ENCODE measurements around the gene ACIN1. TPM values are rescaled to one million over a fixed set of nuclear protein-coding genes. Genes with fewer than 3 reads are reported as not detected.

The ACIN1 gene
- total RNA-seq, 4 donors from 2014 or later = 78.7 to 217 (median 103) TPM

DNA sequence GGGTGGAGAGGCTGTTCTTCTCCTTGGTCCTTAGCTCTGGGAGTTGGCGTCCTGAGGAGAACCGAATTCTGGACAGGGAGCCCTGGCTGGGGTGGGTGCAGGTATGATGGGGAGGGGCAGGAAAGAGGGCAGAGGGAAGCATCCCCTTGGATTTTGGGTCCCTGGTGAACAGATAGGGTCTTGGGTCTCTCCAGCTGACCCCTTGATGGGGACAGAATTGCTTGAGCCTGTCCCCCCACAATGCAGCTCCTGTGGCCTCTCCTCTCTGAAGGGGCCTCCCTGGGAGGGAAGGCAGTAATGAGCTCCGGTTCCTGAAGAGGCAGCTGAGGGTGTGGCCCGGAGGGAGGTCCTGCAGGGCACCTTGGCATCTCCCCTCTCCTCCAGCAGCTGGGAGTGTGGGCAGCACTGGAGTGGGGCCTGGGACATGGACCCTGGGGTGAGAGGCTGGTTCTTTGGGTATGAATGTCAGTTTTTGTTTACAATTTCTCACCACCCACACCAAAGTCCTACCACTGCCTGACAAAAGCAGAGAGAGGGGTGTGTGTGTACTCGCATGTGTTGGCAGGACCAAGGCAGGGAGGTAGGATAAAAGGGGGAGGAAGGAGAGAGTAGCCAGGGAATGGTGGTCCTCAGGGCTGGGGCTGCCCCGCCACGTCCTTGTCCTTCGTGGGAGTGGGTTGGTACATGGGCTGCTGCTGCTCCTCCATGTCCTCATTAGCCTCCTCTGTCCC, 31.8 kb upstream of the ACIN1 start:
- Histone ChIP-seq H3K27me3 (no peaks in the 10 kb centered on the region), H3K4me3 (no peak overlapping the region), H3K36me3 (peaks cover 28% of the 10 kb centered on the region), H3K4me1 (peaks cover 54% of the 10 kb centered on the region), H3K27ac (no peak overlapping the region), H3K9me3 (no peaks in the 10 kb centered on the region)
- TF ChIP-seq POLR2A (IDR thresholded peaks at IDR 0.05) (no peak), POLR2AphosphoS5 (IDR thresholded peaks at IDR 0.05) (no peak), EP300 (IDR thresholded peaks at IDR 0.05) (no peak)
- TF ChIP-seq, protein P1, sequence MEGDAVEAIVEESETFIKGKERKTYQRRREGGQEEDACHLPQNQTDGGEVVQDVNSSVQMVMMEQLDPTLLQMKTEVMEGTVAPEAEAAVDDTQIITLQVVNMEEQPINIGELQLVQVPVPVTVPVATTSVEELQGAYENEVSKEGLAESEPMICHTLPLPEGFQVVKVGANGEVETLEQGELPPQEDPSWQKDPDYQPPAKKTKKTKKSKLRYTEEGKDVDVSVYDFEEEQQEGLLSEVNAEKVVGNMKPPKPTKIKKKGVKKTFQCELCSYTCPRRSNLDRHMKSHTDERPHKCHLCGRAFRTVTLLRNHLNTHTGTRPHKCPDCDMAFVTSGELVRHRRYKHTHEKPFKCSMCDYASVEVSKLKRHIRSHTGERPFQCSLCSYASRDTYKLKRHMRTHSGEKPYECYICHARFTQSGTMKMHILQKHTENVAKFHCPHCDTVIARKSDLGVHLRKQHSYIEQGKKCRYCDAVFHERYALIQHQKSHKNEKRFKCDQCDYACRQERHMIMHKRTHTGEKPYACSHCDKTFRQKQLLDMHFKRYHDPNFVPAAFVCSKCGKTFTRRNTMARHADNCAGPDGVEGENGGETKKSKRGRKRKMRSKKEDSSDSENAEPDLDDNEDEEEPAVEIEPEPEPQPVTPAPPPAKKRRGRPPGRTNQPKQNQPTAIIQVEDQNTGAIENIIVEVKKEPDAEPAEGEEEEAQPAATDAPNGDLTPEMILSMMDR (IDR thresholded peaks at IDR 0.05) = no peak
- DNase-seq (ENCODE audit: low spot score in 2 of 2) = no peak
- WGBS = 84% methylated on average over 6 of the region's 8 CpGs

DNA sequence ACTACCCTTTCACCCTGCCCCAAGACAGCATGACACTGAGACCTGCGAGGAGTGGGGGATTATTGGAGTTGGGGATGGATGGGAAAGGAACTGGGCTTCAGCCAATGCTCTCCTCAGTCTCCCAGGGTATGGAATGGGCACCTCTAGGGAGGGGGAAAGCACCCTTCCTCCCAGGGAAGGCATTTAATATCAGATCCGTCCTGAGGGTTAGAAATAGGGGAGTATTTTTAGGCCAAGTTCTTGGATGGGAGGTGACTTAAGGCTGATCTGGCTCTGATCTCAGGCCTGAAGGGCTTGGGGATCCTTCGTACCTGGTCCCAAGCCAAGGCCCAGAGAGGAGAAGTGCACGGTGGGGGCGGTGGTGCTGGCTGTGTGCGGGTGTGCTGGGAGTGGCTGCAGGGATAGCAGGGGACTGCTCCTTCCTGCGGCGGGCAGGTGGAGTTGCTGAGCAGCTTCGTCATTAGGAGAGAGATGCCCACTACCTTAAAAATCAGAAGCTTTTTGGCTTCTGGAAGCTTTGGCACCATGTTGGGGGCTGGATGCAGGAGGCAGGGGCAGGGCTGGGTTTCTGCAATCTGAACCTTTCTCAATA, 31.1 kb upstream of the ACIN1 start:
- WGBS = 57% methylated on average over 8 of the region's 9 CpGs
- H3K4me3 ChIP-seq = no peak overlapping the region
- DNase-seq (ENCODE audit: low spot score in 2 of 2) = no peak
- H3K9me3 ChIP-seq = no peaks in the 10 kb centered on the region
- TF ChIP-seq POLR2A (IDR thresholded peaks at IDR 0.05) (no peak), POLR2AphosphoS5 (IDR thresholded peaks at IDR 0.05) (no peak)
- H3K36me3 ChIP-seq = peaks cover 28% of the 10 kb centered on the region
- no peaks in the 10 kb centered on the region for H3K27me3 ChIP-seq
- H3K27ac ChIP-seq = no peak overlapping the region
- peaks cover 61% of the 10 kb centered on the region for H3K4me1 ChIP-seq

DNA sequence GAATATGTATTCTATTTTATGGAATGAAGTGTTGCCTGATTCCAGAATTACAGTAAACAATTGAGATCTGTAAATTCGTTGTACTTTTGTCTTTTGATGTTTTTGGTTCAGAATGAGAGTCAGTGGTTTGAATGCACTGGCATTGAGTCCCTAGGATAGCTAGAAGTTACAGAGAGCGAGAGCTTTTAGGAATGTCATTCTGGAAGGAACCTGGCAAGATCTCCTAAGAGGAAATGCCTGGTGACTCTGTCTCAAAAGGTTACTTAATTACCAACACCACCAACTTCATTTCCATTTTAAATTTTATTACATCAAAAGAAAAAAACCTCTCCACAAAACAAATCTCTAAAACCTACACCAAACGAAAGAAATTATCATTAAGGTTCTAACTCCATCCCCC, 30.1 kb upstream of the ACIN1 start:
- no peak overlapping the region for H3K4me3 ChIP-seq
- 49% methylated on average over 3 of the region's 3 CpGs for WGBS
- TF ChIP-seq EP300 (IDR thresholded peaks at IDR 0.05) = no peak
- TF ChIP-seq POLR2AphosphoS5 (IDR thresholded peaks at IDR 0.05) = no peak
- TF ChIP-seq POLR2A (IDR thresholded peaks at IDR 0.05) = no peak
- TF ChIP-seq, protein P1 (IDR thresholded peaks at IDR 0.05) = no peak
- no peaks in the 10 kb centered on the region for H3K27me3 ChIP-seq
- no peak for DNase-seq (ENCODE audit: low spot score in 2 of 2)
- H3K27ac ChIP-seq = no peak overlapping the region
- H3K4me1 ChIP-seq = peaks cover 52% of the 10 kb centered on the region
- peaks cover 28% of the 10 kb centered on the region for H3K36me3 ChIP-seq
- no peaks in the 10 kb centered on the region for H3K9me3 ChIP-seq

DNA sequence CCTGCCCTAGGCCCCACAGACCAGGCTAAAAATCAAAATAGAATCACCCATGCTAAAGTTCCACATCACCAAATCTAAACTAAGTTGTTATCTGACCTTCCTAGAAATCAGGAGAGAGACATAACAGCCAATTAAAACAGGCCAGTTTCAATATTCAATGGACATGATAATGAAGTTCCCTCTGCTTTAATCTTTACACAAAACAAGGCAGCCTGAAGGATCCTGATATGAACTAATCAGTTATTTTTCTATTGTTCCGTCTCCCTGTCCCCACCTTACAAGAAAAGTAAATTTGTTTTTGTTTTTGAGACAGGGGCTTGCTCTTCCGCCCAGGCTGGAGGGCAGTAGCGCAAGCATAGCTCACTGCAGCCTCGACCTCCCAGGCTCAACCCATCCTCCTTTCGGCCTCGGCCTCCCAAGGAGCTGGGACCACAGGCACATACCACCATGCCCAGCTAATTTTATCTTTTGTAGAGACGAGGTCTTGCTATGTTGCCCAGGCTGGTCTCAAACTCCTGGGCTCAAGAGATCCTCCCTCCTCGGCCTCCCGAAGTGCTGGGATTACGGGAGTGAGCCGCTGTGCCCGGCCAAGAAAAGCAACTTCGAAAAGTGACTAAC, 29.5 kb upstream of the ACIN1 start:
- TF ChIP-seq, protein P1 (IDR thresholded peaks at IDR 0.05) = no peak
- no peak for TF ChIP-seq EP300 (IDR thresholded peaks at IDR 0.05)
- no peak for TF ChIP-seq POLR2AphosphoS5 (IDR thresholded peaks at IDR 0.05)
- TF ChIP-seq POLR2A (IDR thresholded peaks at IDR 0.05) = no peak
- peaks cover 25% of the 10 kb centered on the region for H3K36me3 ChIP-seq
- H3K27me3 ChIP-seq = no peaks in the 10 kb centered on the region
- DNase-seq (ENCODE audit: low spot score in 2 of 2) = no peak
- peak overlapping the region; percentile 56 for H3K27ac ChIP-seq
- H3K9me3 ChIP-seq = no peaks in the 10 kb centered on the region
- no peak overlapping the region for H3K4me3 ChIP-seq
- WGBS = 96% methylated on average over 13 of the region's 13 CpGs
- H3K4me1 ChIP-seq = peaks cover 50% of the 10 kb centered on the region

DNA sequence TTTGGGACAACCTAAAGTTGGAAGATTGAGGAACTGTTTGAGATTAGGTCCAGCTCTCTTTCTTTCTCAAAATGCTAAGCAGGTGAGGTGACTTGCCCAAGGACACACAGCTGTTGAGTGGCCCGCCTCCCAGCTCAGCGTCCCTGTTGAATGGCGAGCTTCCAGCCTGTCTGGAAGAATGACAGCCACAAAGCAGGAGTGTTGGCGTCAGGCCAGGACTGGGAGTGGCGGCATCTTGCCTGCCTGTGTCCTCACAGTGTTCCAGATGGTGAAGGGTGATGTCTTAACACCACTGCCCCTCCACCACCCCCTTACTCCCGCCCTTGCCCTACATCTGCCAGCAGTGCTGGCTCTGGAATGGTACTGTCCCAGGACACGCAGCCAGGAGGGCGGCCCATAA, 28.5 kb upstream of the ACIN1 start:
- peak; percentile 92 to 93 for DNase-seq (ENCODE audit: low spot score in 2 of 2)

More for the DNA sequence above, 28.5 kb upstream of the ACIN1 start:
- TF ChIP-seq, protein P1 (IDR thresholded peaks at IDR 0.05) = no peak
- TF ChIP-seq EP300 (IDR thresholded peaks at IDR 0.05) (no peak), POLR2AphosphoS5 (IDR thresholded peaks at IDR 0.05) (peak in 1 of 3 donors; percentile 42)
- Histone ChIP-seq H3K4me1 (peaks cover 49% of the 10 kb centered on the region), H3K27me3 (no peaks in the 10 kb centered on the region), H3K36me3 (peaks cover 16% of the 10 kb centered on the region), H3K9me3 (no peaks in the 10 kb centered on the region), H3K27ac (peak overlapping the region; percentile 56), H3K4me3 (no peak overlapping the region)
- WGBS = 38% methylated on average over 8 of the region's 8 CpGs
